HCT116 (cell line): Measurements from ENCODE around the gene GPR39. TPM values are rescaled to one million over a fixed set of nuclear protein-coding genes. Genes with fewer than 3 reads are reported as not detected.

ENCODE experiments used
- ATAC-seq: fragments of 200-7000 bp; cut with Tn5 transposase; 2 replicates; pipeline ENCODE4 v1.9.1; 2020; ENCODE audit warnings: mild to moderate bottlenecking, moderate library complexity
- BruUV-seq: library from RNA; stranded (reverse); fragments of 400-500 nt; replicated peaks from 2 replicates; lab custom pipeline; 2021; lab: Mats Ljungman, UMichigan
- CTCF ChIA-PET: fragments of 300-600 bp; sonication (Branson Sonifier 250); formaldehyde crosslinking; loops from one replicate; lab custom pipeline; 2021; ENCODE audit warnings: antibody characterized with exemption; lab: Charles Lee
- POLR2A ChIA-PET: fragments of 300-600, 350-600 bp; sonication (Branson Sonifier 250); formaldehyde crosslinking; loops from one replicate; lab custom pipeline; 2021; ENCODE audit warnings: antibody characterized with exemption; lab: Charles Lee
- RAD21 ChIA-PET, 2 experiments: fragments of 300-600 bp; sonication (Branson Sonifier 250); formaldehyde crosslinking; loops; one replicate each; lab custom pipeline; 2023; ENCODE audit warnings: low total read pairs in 2 of 2; ENCODE audit not compliant: uncharacterized antibody in 2 of 2, unreplicated experiment in 2 of 2, low non-redundant PET in 1 of 2; lab: Charles Lee
- DNase-seq: peaks from one replicate; pipeline ENCODE4 v3.0.0-alpha.2; 2010; ENCODE audit warnings: low read depth, low spot score
- H2AFZ ChIP-seq: fragments of 200-600 bp; shearing (Covaris generic), sonication (generic); 2 replicates; pipeline ENCODE4 v1.6.1; 2017; ENCODE audit warnings: low read depth, mixed run types, mixed read lengths, antibody characterized with exemption, low read length; ENCODE audit not compliant: poor library complexity, severe bottlenecking
- H3K27ac ChIP-seq: 2 replicates; pipeline ENCODE4 v1.5.1; 2012; ENCODE audit warnings: low read depth, low read length
- H3K27me3 ChIP-seq: fragments of 200-600 bp; sonication (generic); 2 replicates; pipeline ENCODE4 v1.6.1; 2016; ENCODE audit warnings: mixed run types, low read length, mixed read lengths; ENCODE audit not compliant: insufficient read depth
- H3K36me3 ChIP-seq, 2 experiments: fragments of 200-500 bp in 1 of 2; fragments of 200-600 bp in 1 of 2; sonication (Bioruptor generic) in 1 of 2; sonication (generic) in 1 of 2; 2 replicates each; pipeline versions ENCODE4 v1.5.1 to v1.6.1; 2014 to 2016; ENCODE audit warnings: low read length in 2 of 2, inconsistent platforms in 1 of 2, mixed read lengths in 1 of 2, mixed run types in 1 of 2; ENCODE audit not compliant: insufficient read depth in 2 of 2, control insufficient read depth in 1 of 2
- H3K4me1 ChIP-seq, 2 experiments: fragments of 200-600 bp in 1 of 2; sonication (generic) in 1 of 2; 2 replicates each; pipeline versions ENCODE4 v1.5.1 to v1.6.1; 2012 to 2017; ENCODE audit warnings: low read length in 2 of 2, inconsistent platforms in 1 of 2, mild to moderate bottlenecking in 1 of 2, mixed read lengths in 1 of 2, mixed run types in 1 of 2, moderate library complexity in 1 of 2; ENCODE audit not compliant: insufficient read depth in 2 of 2, control insufficient read depth in 1 of 2
- H3K4me2 ChIP-seq: fragments of 200-600 bp; sonication (generic); 2 replicates; pipeline ENCODE4 v1.6.1; 2017; ENCODE audit warnings: mixed run types, low read length, mixed read lengths
- H3K4me3 ChIP-seq, 2 experiments: fragments of 200-600 bp in 1 of 2; sonication (generic) in 1 of 2; replicated peaks in 1 of 2; 2 replicates each; pipeline ENCODE4 v1.5.1; 2011 to 2016; ENCODE audit warnings: low read length in 2 of 2, control low read depth in 1 of 2, low read depth in 1 of 2, mild to moderate bottlenecking in 1 of 2, mixed read lengths in 1 of 2, mixed run types in 1 of 2
- H3K79me2 ChIP-seq: fragments of 200-600 bp; sonication (generic); 2 replicates; pipeline ENCODE4 v1.6.1; 2017; ENCODE audit warnings: mild to moderate bottlenecking, mixed run types, low read length, moderate library complexity, mixed read lengths; ENCODE audit not compliant: insufficient read depth
- H3K9ac ChIP-seq: fragments of 200-600 bp; sonication (generic); 2 replicates; pipeline ENCODE4 v1.6.1; 2016; ENCODE audit warnings: low read length, mixed read lengths
- H3K9me2 ChIP-seq: fragments of 200-600 bp; sonication (generic), shearing (Covaris generic); 2 replicates; pipeline ENCODE4 v1.6.1; 2017; ENCODE audit warnings: mixed run types, mild to moderate bottlenecking, moderate library complexity; ENCODE audit not compliant: insufficient read depth
- H3K9me3 ChIP-seq, 2 experiments: fragments of 200-500 bp in 1 of 2; fragments of 200-600 bp in 1 of 2; sonication (Bioruptor generic) in 1 of 2; sonication (generic) in 1 of 2; 2 replicates each; pipeline ENCODE4 v1.6.1; 2014 to 2017; ENCODE audit warnings: low read length in 2 of 2, mixed read lengths in 2 of 2, inconsistent platforms in 1 of 2, low read depth in 1 of 2, mild to moderate bottlenecking in 1 of 2, mixed run types in 1 of 2, moderate library complexity in 1 of 2; ENCODE audit not compliant: control insufficient read depth in 1 of 2, insufficient read depth in 1 of 2
- H4K20me1 ChIP-seq: fragments of 200-600 bp; sonication (generic), shearing (Covaris generic); 2 replicates; pipeline ENCODE4 v1.6.1; 2017; ENCODE audit warnings: mixed run types, mild to moderate bottlenecking, moderate library complexity; ENCODE audit not compliant: insufficient read depth
- CEBPB ChIP-seq: IDR thresholded peaks from 2 replicates; pipeline ENCODE4 v1.6.1; 2012; ENCODE audit warnings: low read depth
- EGR1 ChIP-seq: IDR thresholded peaks from 2 replicates; pipeline ENCODE4 v1.6.1; 2012; ENCODE audit warnings: low read depth
- ELF1 ChIP-seq: IDR thresholded peaks from 2 replicates; pipeline ENCODE4 v1.6.1; 2012; ENCODE audit warnings: low read depth, borderline replicate concordance
- EZH2 ChIP-seq: fragments of 200-600 bp; sonication (generic); IDR thresholded peaks from 2 replicates; pipeline ENCODE4 v1.6.1; 2017; ENCODE audit warnings: antibody characterized with exemption, mixed run types
- EZH2phosphoT487 ChIP-seq: fragments of 200-600 bp; IDR thresholded peaks from 2 replicates; pipeline ENCODE4 v1.6.1; 2018; ENCODE audit warnings: antibody characterized with exemption, borderline replicate concordance
- FOSL1 ChIP-seq: IDR thresholded peaks from 2 replicates; pipeline ENCODE4 v1.6.1; 2012; ENCODE audit warnings: low read depth
- POLR2AphosphoS5 ChIP-seq: IDR thresholded peaks from 2 replicates; pipeline ENCODE4 v1.6.1; 2011; ENCODE audit warnings: mild to moderate bottlenecking, low read depth, low read length, moderate library complexity
- REST ChIP-seq: IDR thresholded peaks from 2 replicates; pipeline ENCODE4 v1.6.1; 2012; ENCODE audit warnings: low read depth
- SP1 ChIP-seq: IDR thresholded peaks from 2 replicates; pipeline ENCODE4 v1.6.1; 2012; ENCODE audit warnings: low read depth
- SRF ChIP-seq: IDR thresholded peaks from 2 replicates; pipeline ENCODE4 v1.6.1; 2012; ENCODE audit warnings: low read depth
- TCF7L2 ChIP-seq: IDR thresholded peaks from 2 replicates; pipeline ENCODE4 v1.7.0; 2011; ENCODE audit warnings: borderline replicate concordance, inconsistent platforms; ENCODE audit not compliant: insufficient read depth, insufficient read length; ENCODE audit errors: extremely low read depth
- ZFX ChIP-seq: fragments of 450-650 bp; IDR thresholded peaks from 2 replicates; pipeline ENCODE4 v1.6.1; 2017
- ZNF274 ChIP-seq: fragments of 200-500 bp; sonication (Bioruptor generic); IDR thresholded peaks from 2 replicates; pipeline ENCODE4 v1.6.1; 2014; ENCODE audit warnings: mild to moderate bottlenecking, low read depth, low read length, inconsistent platforms
- intact Hi-C: fragments of 100-400 bp; cut with micrococcal nuclease; formaldehyde crosslinking; loops from 2 replicates; pipeline ENCODE4 v1.10.0; 2022
- total RNA-seq: library from RNA; stranded (reverse); gene quantifications from one replicate; pipeline ENCODE4 v1.2.1, GENCODE V29; 2021; ENCODE audit not compliant: unreplicated experiment
- TF ChIP-seq, protein P1 (sequence below): IDR thresholded peaks from 2 replicates; pipeline ENCODE4 v1.6.1; 2012

Gene GPR39
- total RNA-seq, 1 experiment from 2014 or later: 5.1 TPM

GRCh38 chr2:132638313-132639040, 221.9 kb downstream of the GPR39 start:
- ATAC-seq: no peak
- H3K9me3 ChIP-seq: no peaks in the 10 kb centered on the region
- H3K27ac ChIP-seq: no peak overlapping the region
- H3K36me3 ChIP-seq: no peaks in the 10 kb centered on the region
- H3K79me2 ChIP-seq: no peaks in the 10 kb centered on the region
- RAD21 ChIA-PET: no interaction called here
- no peak overlapping the region for H3K9ac ChIP-seq
- H2AFZ ChIP-seq: no peak overlapping the region
- CTCF ChIA-PET: no interaction called here
- no peak for TF ChIP-seq EGR1
- no peak for TF ChIP-seq FOSL1
- TF ChIP-seq EZH2phosphoT487: no peak
- TF ChIP-seq ELF1: no peak
- TF ChIP-seq TCF7L2: no peak
- no peak for TF ChIP-seq POLR2AphosphoS5
- no peak for TF ChIP-seq SP1
- no peak for TF ChIP-seq REST
- TF ChIP-seq, protein P1, sequence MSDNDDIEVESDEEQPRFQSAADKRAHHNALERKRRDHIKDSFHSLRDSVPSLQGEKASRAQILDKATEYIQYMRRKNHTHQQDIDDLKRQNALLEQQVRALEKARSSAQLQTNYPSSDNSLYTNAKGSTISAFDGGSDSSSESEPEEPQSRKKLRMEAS: no peak
- TF ChIP-seq ZFX: no peak
- TF ChIP-seq SRF: no peak
- no peak for TF ChIP-seq CEBPB
- no peak for TF ChIP-seq EZH2
- TF ChIP-seq ZNF274: no peak
- TF ChIP-seq, all 23 proteins: peak for 0
- Histone ChIP-seq H3K4me2 (no peak overlapping the region), H3K27me3 (peaks cover 4% of the 10 kb centered on the region; the same call in 1 of the 2 replicates), H3K9me2 (no peaks in the 10 kb centered on the region), H3K4me3 (no peak overlapping the region), H4K20me1 (no peaks in the 10 kb centered on the region), H3K4me1 (no peaks in the 10 kb centered on the region)
- POLR2A ChIA-PET: no interaction called here
- intact Hi-C loops: no loop called here
- BruUV-seq: no TSS peak
- DNase-seq: no peak
